C4-2B (cell line): ENCODE data around the gene DNALI1.

ENCODE experiments used
- CTCF ChIP-seq: fragments of 450-650 bp; conservative IDR thresholded peaks from 2 replicates; pipeline ENCODE4 v1.5.1; 2017; ENCODE audit warnings: mild to moderate bottlenecking
- ZFX ChIP-seq: fragments of 450-650 bp; IDR thresholded peaks from 2 replicates; pipeline ENCODE4 v1.6.1; 2017

DNA sequence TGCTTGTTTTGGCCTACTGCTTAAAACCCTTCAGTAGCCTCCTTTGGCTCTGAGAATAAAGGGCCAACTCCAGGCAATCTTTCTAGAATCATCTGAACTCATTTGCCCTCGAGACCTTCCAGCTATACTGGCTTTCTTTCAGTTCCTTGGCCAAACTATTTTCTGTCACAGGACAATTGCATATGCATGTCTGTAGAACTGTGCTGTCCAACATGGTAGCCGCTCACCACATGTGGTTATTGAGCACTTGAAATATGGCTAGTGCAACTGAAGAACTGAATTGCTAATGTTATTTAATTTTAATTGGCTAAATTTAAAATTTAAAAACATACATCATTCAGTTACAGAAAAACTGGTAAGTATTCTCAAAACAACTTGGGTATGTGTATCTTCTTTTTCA, 53.3 kb downstream of the DNALI1 start:
- TF ChIP-seq CTCF (no peak), ZFX (no peak)
